OCI-LY7 (cell line): Measurements from ENCODE around the gene ABCC3. TPM values are rescaled to one million over a fixed set of nuclear protein-coding genes. Genes with fewer than 3 reads are reported as not detected.

Experiments used
- BruUV-seq: library from RNA; stranded (reverse); fragments of 400-500 nt; replicated peaks from 2 replicates; lab custom pipeline; 2021; lab: Mats Ljungman, UMichigan
- CTCF ChIA-PET: fragments of 300-600 bp; sonication (Branson Sonifier 250); formaldehyde crosslinking; loops from one replicate; lab custom pipeline; 2022; ENCODE audit warnings: antibody characterized with exemption; ENCODE audit not compliant: unreplicated experiment; lab: Charles Lee
- POLR2A ChIA-PET: fragments of 300-600 bp; sonication (Branson Sonifier 250); formaldehyde crosslinking; loops from one replicate; lab custom pipeline; 2022; ENCODE audit warnings: antibody characterized with exemption; lab: Charles Lee
- DNase-seq: peaks from one replicate; pipeline ENCODE4 v3.0.0-alpha.2; 2015; ENCODE audit warnings: low spot score
- H2AFZ ChIP-seq: fragments of 200-600 bp; sonication (generic), shearing (Covaris generic); 2 replicates; pipeline ENCODE4 v1.6.1; 2014; ENCODE audit warnings: mild to moderate bottlenecking, antibody characterized with exemption, low read length, moderate library complexity
- H3K27ac ChIP-seq: fragments of 200-600 bp; sonication (generic); 2 replicates; pipeline ENCODE4 v1.5.1; 2014; ENCODE audit warnings: mixed run types, low read depth, mild to moderate bottlenecking, moderate library complexity, low read length, inconsistent platforms; ENCODE audit not compliant: poor library complexity, severe bottlenecking
- H3K36me3 ChIP-seq: fragments of 200-600 bp; sonication (generic); 2 replicates; pipeline ENCODE4 v1.6.1; 2014; ENCODE audit warnings: mild to moderate bottlenecking, antibody characterized with exemption, low read length, moderate library complexity, mixed read lengths; ENCODE audit not compliant: insufficient read depth
- H3K4me1 ChIP-seq: fragments of 200-600 bp; sonication (generic); 2 replicates; pipeline ENCODE4 v1.5.1; 2014; ENCODE audit warnings: mild to moderate bottlenecking, low read length; ENCODE audit not compliant: insufficient read depth, poor library complexity, severe bottlenecking
- H3K4me2 ChIP-seq: fragments of 200-600 bp; sonication (generic); 2 replicates; pipeline ENCODE4 v1.6.1; 2014; ENCODE audit warnings: mild to moderate bottlenecking, low read length
- H3K4me3 ChIP-seq: fragments of 200-600 bp; sonication (generic); 2 replicates; pipeline ENCODE4 v1.5.1; 2014; ENCODE audit warnings: mild to moderate bottlenecking, low read depth, low read length; ENCODE audit not compliant: poor library complexity, severe bottlenecking
- H3K79me2 ChIP-seq: fragments of 200-600 bp; sonication (generic); 2 replicates; pipeline ENCODE4 v1.6.1; 2016; ENCODE audit warnings: low read depth, mild to moderate bottlenecking, low read length, moderate library complexity, mixed read lengths; ENCODE audit not compliant: insufficient read depth
- H3K9me2 ChIP-seq: fragments of 200-600 bp; sonication (generic); 2 replicates; pipeline ENCODE4 v1.6.1; 2016; ENCODE audit warnings: mild to moderate bottlenecking, low read length, mixed read lengths; ENCODE audit not compliant: insufficient read depth
- H3K9me3 ChIP-seq: fragments of 200-600 bp; sonication (generic); 2 replicates; pipeline ENCODE4 v1.6.1; 2014; ENCODE audit warnings: mild to moderate bottlenecking, mixed run types, low read length, mixed read lengths
- H4K20me1 ChIP-seq: fragments of 200-600 bp; sonication (generic); 2 replicates; pipeline ENCODE4 v1.6.1; 2014; ENCODE audit warnings: mild to moderate bottlenecking, antibody characterized with exemption, low read length, moderate library complexity, mixed read lengths; ENCODE audit not compliant: insufficient read depth
- CTCF ChIP-seq: fragments of 200-600 bp; sonication (generic); conservative IDR thresholded peaks from 2 replicates; pipeline ENCODE4 v1.5.1; 2014; ENCODE audit warnings: mild to moderate bottlenecking, antibody characterized with exemption, low read length, moderate library complexity, mixed read lengths
- EZH2phosphoT487 ChIP-seq: fragments of 200-600 bp; sonication (generic); IDR thresholded peaks from 2 replicates; pipeline ENCODE4 v1.6.1; 2018; ENCODE audit warnings: low read depth, borderline replicate concordance, mild to moderate bottlenecking, mixed run types, antibody characterized with exemption, low read length, moderate library complexity, mixed read lengths
- intact Hi-C: fragments of 100-400 bp; cut with micrococcal nuclease; formaldehyde crosslinking; loops from one replicate; pipeline ENCODE4 v1.10.0; 2022; ENCODE audit not compliant: unreplicated experiment
- total RNA-seq, 2 experiments: library from RNA; depleted of rRNA in 1 of 2; stranded (reverse); fragments of >200 nt in 1 of 2; shearing (Covaris generic) in 1 of 2; gene quantifications; 2 replicates each; pipeline ENCODE4 v1.2.3, GENCODE V29; 2014 to 2022

The ABCC3 gene
- total RNA-seq, 2 experiments from 2014 or later: not detected

- H2AFZ ChIP-seq: no peak overlapping the region
- H4K20me1 ChIP-seq: no peaks in the 10 kb centered on the region
- no peaks in the 10 kb centered on the region for H3K9me2 ChIP-seq
- no peak overlapping the region for H3K4me2 ChIP-seq
- peaks cover 9% of the 10 kb centered on the region for H3K4me1 ChIP-seq
- H3K4me3 ChIP-seq: no peak overlapping the region
- no peaks in the 10 kb centered on the region for H3K79me2 ChIP-seq
- no peaks in the 10 kb centered on the region for H3K9me3 ChIP-seq
- no peaks in the 10 kb centered on the region for H3K36me3 ChIP-seq
- BruUV-seq: no TSS peak
- ChIA-PET POLR2A (interaction anchor here (0.9 kb wide), 1 partner anchor 7 kb away, joined by 4 read pairs; no protein-coding TSS in a partner anchor), CTCF (no interaction called here)
- H3K27ac ChIP-seq: no peak overlapping the region
- no peak for TF ChIP-seq EZH2phosphoT487
- no peak for TF ChIP-seq CTCF
- intact Hi-C loops: loop anchor here (5.0 kb wide), 1 partner anchor 207 kb away; no protein-coding TSS in a partner anchor
- no peak for DNase-seq
Measured at GRCh38 chr17:50634915-50635731, 442 bp downstream of the ABCC3 start.

DNA sequence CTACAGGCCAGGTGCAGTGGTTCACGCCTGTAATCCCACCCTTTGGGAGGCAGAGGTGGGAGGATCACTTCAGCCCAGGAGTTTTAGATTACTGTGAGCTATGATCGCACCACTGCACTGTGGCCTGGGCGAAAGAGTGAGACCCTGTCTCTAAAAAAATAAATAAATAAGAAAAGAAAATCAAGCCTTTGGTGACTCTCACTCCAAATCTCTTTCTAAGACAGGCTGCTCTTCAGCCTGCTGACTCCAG is 976 bp downstream of the ABCC3 start:
- H3K4me2 ChIP-seq: no peak overlapping the region
- POLR2A ChIA-PET: interaction anchor here (0.9 kb wide), 1 partner anchor 8 kb away, joined by 4 read pairs; no protein-coding TSS in a partner anchor
- no TSS peak for BruUV-seq

More for the DNA sequence above, 976 bp downstream of the ABCC3 start:
- no peak overlapping the region for H3K27ac ChIP-seq
- H3K9me3 ChIP-seq: no peaks in the 10 kb centered on the region
- TF ChIP-seq CTCF (no peak), EZH2phosphoT487 (no peak)
- H3K4me3 ChIP-seq: no peak overlapping the region
- H3K36me3 ChIP-seq: no peaks in the 10 kb centered on the region
- CTCF ChIA-PET: no interaction called here
- no peaks in the 10 kb centered on the region for H3K9me2 ChIP-seq
- no peak for DNase-seq
- no peaks in the 10 kb centered on the region for H4K20me1 ChIP-seq
- H2AFZ ChIP-seq: no peak overlapping the region
- intact Hi-C loops: no loop called here
- peaks cover 9% of the 10 kb centered on the region for H3K4me1 ChIP-seq
- H3K79me2 ChIP-seq: no peaks in the 10 kb centered on the region
